H1 (cell line): ENCODE measurements around the gene RD3L. TPM values are rescaled to one million over a fixed set of nuclear protein-coding genes. Genes with fewer than 3 reads are reported as not detected.

ENCODE experiments used
- CTCF ChIA-PET: fragments of 300-600 bp; sonication (Branson Sonifier 250); formaldehyde crosslinking; loops from one replicate; lab custom pipeline; 2021; ENCODE audit not compliant: partially characterized antibody; lab: Charles Lee
- POLR2A ChIA-PET: fragments of 300-600 bp; sonication (Branson Sonifier 250); formaldehyde crosslinking; loops from one replicate; lab custom pipeline; 2021; ENCODE audit warnings: inconsistent platforms; ENCODE audit not compliant: partially characterized antibody; lab: Charles Lee
- DNase-seq, 2 experiments: peaks; one replicate each; pipeline versions ENCODE4 v3.0.0 to v3.0.0-alpha.2; 2010 to 2022; ENCODE audit warnings: low spot score in 2 of 2, low read depth in 1 of 2, mixed read lengths in 1 of 2
- FAIRE-seq: peaks from 2 replicates; lab custom pipeline; 2011; peaks lifted over from hg19 to GRCh38; lab: Jason Lieb, UNC
- H2AFZ ChIP-seq: 2 replicates; pipeline ENCODE4 v1.8.1; 2012; ENCODE audit warnings: low read length, inconsistent platforms
- H2AK5ac ChIP-seq: 2 replicates; pipeline ENCODE4 v1.6.1; 2013; ENCODE audit warnings: low read depth, low read length
- H2BK120ac ChIP-seq: replicated peaks from 2 replicates; pipeline ENCODE3; 2013; ENCODE audit warnings: low read depth, low read length, inconsistent platforms
- H2BK12ac ChIP-seq: 2 replicates; pipeline ENCODE4 v1.6.1; 2013; ENCODE audit warnings: low read depth, low read length
- H2BK15ac ChIP-seq: 2 replicates; pipeline ENCODE4 v1.6.1; 2013; ENCODE audit warnings: low read length
- H2BK20ac ChIP-seq: 2 replicates; pipeline ENCODE4 v1.6.1; 2013; ENCODE audit warnings: low read length
- H2BK5ac ChIP-seq: 2 replicates; pipeline ENCODE4 v1.6.1; 2013; ENCODE audit warnings: low read depth, low read length
- H3K14ac ChIP-seq: 2 replicates; pipeline ENCODE4 v1.6.1; 2013; ENCODE audit warnings: inconsistent platforms; ENCODE audit not compliant: insufficient read length
- H3K18ac ChIP-seq: 2 replicates; pipeline ENCODE4 v1.6.1; 2013; ENCODE audit warnings: low read length; ENCODE audit errors: extremely low read depth
- H3K23ac ChIP-seq: 2 replicates; pipeline ENCODE4 v1.6.1; 2013; ENCODE audit warnings: inconsistent platforms; ENCODE audit not compliant: insufficient read length
- H3K23me2 ChIP-seq: 2 replicates; pipeline ENCODE4 v1.6.1; 2013; ENCODE audit warnings: low read depth, low read length
- H3K27ac ChIP-seq: 2 replicates; pipeline ENCODE4 v1.6.1; 2011; ENCODE audit warnings: low read depth, low read length, inconsistent platforms
- H3K27me3 ChIP-seq, 4 experiments: replicated peaks in 1 of 4; 1 replicate in 1 of 4; 2 replicates in 3 of 4; pipeline versions ENCODE4 v1.6.1 to v1.8.1; 2011 to 2013; ENCODE audit warnings: low read length in 3 of 4, mild to moderate bottlenecking in 3 of 4, inconsistent platforms in 2 of 4, mixed read lengths in 2 of 4, moderate library complexity in 1 of 4; ENCODE audit not compliant: control insufficient read depth in 3 of 4, insufficient read depth in 3 of 4; ENCODE audit errors: extremely low read depth in 1 of 4
- H3K36me3 ChIP-seq, 4 experiments: 2 replicates each; pipeline versions ENCODE4 v1.6.1 to v1.8.1; 2011 to 2013; ENCODE audit warnings: mild to moderate bottlenecking in 4 of 4, low read length in 3 of 4, moderate library complexity in 2 of 4, control low read depth in 1 of 4, inconsistent platforms in 1 of 4; ENCODE audit not compliant: insufficient read depth in 4 of 4, control insufficient read depth in 2 of 4
- H3K4ac ChIP-seq: replicated peaks from 2 replicates; pipeline ENCODE3; 2013; ENCODE audit warnings: low read length, low read depth, mixed read lengths, inconsistent platforms; ENCODE audit not compliant: insufficient read length
- H3K4me1 ChIP-seq, 4 experiments: replicated peaks in 1 of 4; 1 replicate in 1 of 4; 2 replicates in 3 of 4; pipeline versions ENCODE4 v1.6.1 to v1.8.1; 2011 to 2013; ENCODE audit warnings: low read length in 3 of 4, inconsistent platforms in 2 of 4, mixed read lengths in 1 of 4; ENCODE audit not compliant: insufficient read depth in 4 of 4, control insufficient read depth in 3 of 4
- H3K4me2 ChIP-seq, 2 experiments: 2 replicates each; pipeline versions ENCODE4 v1.6.1 to v1.8.1; 2011 to 2013; ENCODE audit warnings: low read depth in 2 of 2, low read length in 2 of 2, control low read depth in 1 of 2, inconsistent platforms in 1 of 2, mild to moderate bottlenecking in 1 of 2; ENCODE audit not compliant: insufficient read depth in 1 of 2
- H3K4me3 ChIP-seq, 4 experiments: fragments of 200-600, 300-600 bp in 1 of 4; sonication (generic), shearing (Covaris generic), sonication (Bioruptor Twin) in 1 of 4; 2 replicates each; pipeline versions ENCODE4 v1.5.1 to v1.8.1; 2011 to 2016; ENCODE audit warnings: low read length in 4 of 4, low read depth in 3 of 4, control low read depth in 2 of 4, inconsistent platforms in 2 of 4, mild to moderate bottlenecking in 2 of 4, mixed read lengths in 1 of 4, moderate library complexity in 1 of 4; ENCODE audit not compliant: insufficient read depth in 2 of 4; ENCODE audit errors: extremely low read depth in 1 of 4
- H3K56ac ChIP-seq: replicated peaks from 2 replicates; pipeline ENCODE3; 2013; ENCODE audit warnings: low read depth, mild to moderate bottlenecking, mixed read lengths, low read length, inconsistent platforms; ENCODE audit not compliant: insufficient read length
- H3K79me1 ChIP-seq: 2 replicates; pipeline ENCODE4 v1.6.1; 2013; ENCODE audit warnings: low read depth, low read length, control low read depth
- H3K79me2 ChIP-seq, 2 experiments: 2 replicates each; pipeline versions ENCODE4 v1.6.1 to v1.8.1; 2012 to 2013; ENCODE audit warnings: low read length in 2 of 2, mild to moderate bottlenecking in 2 of 2, inconsistent platforms in 1 of 2; ENCODE audit not compliant: insufficient read depth in 2 of 2, control insufficient read depth in 1 of 2
- H3K9ac ChIP-seq, 4 experiments: replicated peaks in 1 of 4; 1 replicate in 1 of 4; 2 replicates in 3 of 4; pipeline versions ENCODE4 v1.6.1 to v1.8.1; 2011 to 2013; ENCODE audit warnings: low read depth in 3 of 4, low read length in 3 of 4, control low read depth in 2 of 4, mild to moderate bottlenecking in 2 of 4, moderate library complexity in 2 of 4, inconsistent platforms in 1 of 4; ENCODE audit errors: extremely low read depth in 1 of 4
- H3K9me3 ChIP-seq, 2 experiments: 2 replicates each; pipeline versions ENCODE4 v1.6.1 to v1.8.1; 2012 to 2013; ENCODE audit warnings: mild to moderate bottlenecking in 2 of 2, moderate library complexity in 2 of 2, control low read depth in 1 of 2, inconsistent platforms in 1 of 2, low read depth in 1 of 2, low read length in 1 of 2, mixed read lengths in 1 of 2; ENCODE audit not compliant: insufficient read depth in 2 of 2
- H4K20me1 ChIP-seq, 2 experiments: replicated peaks in 1 of 2; 2 replicates each; pipeline versions ENCODE3 to v1.8.1; 2011 to 2013; ENCODE audit warnings: inconsistent platforms in 2 of 2, low read length in 2 of 2, mild to moderate bottlenecking in 1 of 2; ENCODE audit not compliant: insufficient read depth in 2 of 2, control insufficient read depth in 1 of 2
- H4K5ac ChIP-seq: 2 replicates; pipeline ENCODE4 v1.6.1; 2013; ENCODE audit warnings: low read length, low read depth, mixed read lengths, inconsistent platforms; ENCODE audit not compliant: insufficient read length
- H4K8ac ChIP-seq: 2 replicates; pipeline ENCODE4 v1.8.0; 2013; ENCODE audit warnings: mild to moderate bottlenecking, moderate library complexity, low read length, inconsistent platforms; ENCODE audit not compliant: insufficient read depth; ENCODE audit errors: extremely low read depth
- H4K91ac ChIP-seq: replicated peaks from 2 replicates; pipeline ENCODE3; 2013; ENCODE audit warnings: low read length, mixed read lengths, inconsistent platforms; ENCODE audit not compliant: insufficient read length
- SP4 ChIP-seq: IDR thresholded peaks from 2 replicates; pipeline ENCODE4 v1.6.1; 2012; ENCODE audit warnings: low read length, inconsistent platforms
- TCF12 ChIP-seq: IDR thresholded peaks from 2 replicates; pipeline ENCODE4 v1.6.1; 2011; ENCODE audit warnings: low read depth, mild to moderate bottlenecking, low read length
- WGBS, 2 experiments: shearing (Covaris generic) in 1 of 2; methylation state at CpG; one replicate each; pipeline versions ENCODE4 v1.1.6 to v1.1.7; 2013 to 2015; ENCODE audit warnings: low lambda C conversion rate in 2 of 2, mixed read lengths in 2 of 2, inconsistent platforms in 1 of 2, low coverage in 1 of 2, missing lambda C conversion rate in 1 of 2; ENCODE audit not compliant: insufficient replicate concordance in 2 of 2, insufficient coverage in 1 of 2, insufficient read length in 1 of 2; ENCODE audit errors: extremely low coverage in 1 of 2, missing lambda C conversion rate in 1 of 2; 5-methylcytosine and 5-hydroxymethylcytosine counted together
- polyA plus RNA-seq, 7 experiments: library from polyadenylated mRNA; depleted of rRNA in 3 of 7; stranded (reverse) in 5 of 7; unstranded in 2 of 7; fragments of >200 nt in 5 of 7; fragments of 200-250 nt in 2 of 7; gene quantifications; 1 replicate in 5 of 7; 2 replicates in 1 of 7; 4 replicates in 1 of 7; pipeline versions ENCODE4 v1.2.1 to v1.2.3, GENCODE V29; 2011 to 2013; ENCODE audit warnings: missing spikeins in 2 of 7, mixed read lengths in 2 of 7
- total RNA-seq: library from RNA; stranded (reverse); fragmentation: NEBNext Ultra II Directional; extraction: Animal tissue kit (Norgen Biotek cat#: 25700); gene quantifications from 2 replicates; pipeline ENCODE4 v1.2.1, GENCODE V29; 2021
- TF ChIP-seq, protein P1 (sequence below): IDR thresholded peaks from 2 replicates; pipeline ENCODE4 v1.6.1; 2011; ENCODE audit warnings: low read length, improper control_type of control experiment

The RD3L gene
- total and polyA plus RNA-seq, 2 of the 8 experiments (the other 6 are each of a cell fraction or from before 2014, with no cell fraction given): not detected

DNA sequence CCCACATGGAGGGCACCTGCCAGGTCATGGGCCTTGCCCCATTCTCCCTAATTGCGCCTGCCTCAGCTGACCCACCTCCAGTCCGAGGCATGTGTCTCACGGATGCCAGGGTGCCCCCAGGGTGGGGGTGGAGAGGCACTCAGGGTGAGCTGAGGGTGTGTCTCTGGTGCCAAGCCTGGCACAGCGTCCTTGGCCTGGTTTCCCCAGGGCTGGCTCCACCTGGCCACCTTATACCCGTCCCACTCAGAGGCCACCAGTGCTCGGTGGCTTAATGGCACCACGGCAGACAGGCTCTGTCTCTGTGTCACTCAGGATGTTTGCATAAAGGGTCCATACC is 47.6 kb downstream of the RD3L start:
- H4K91ac ChIP-seq: no peak overlapping the region
- H3K79me1 ChIP-seq: no peaks in the 10 kb centered on the region
- no peak for FAIRE-seq
- no peak overlapping the region for H3K27ac ChIP-seq
- no peak overlapping the region for H3K4me2 ChIP-seq
- H3K4ac ChIP-seq: no peak overlapping the region
- no peaks in the 10 kb centered on the region for H3K23me2 ChIP-seq
- POLR2A ChIA-PET: interaction anchor here (1.5 kb wide), 1 partner anchor 12 kb away, joined by 3 read pairs; no protein-coding TSS in a partner anchor
- H4K5ac ChIP-seq: no peak overlapping the region
- no peak overlapping the region for H3K4me3 ChIP-seq
- H3K9ac ChIP-seq: no peak overlapping the region
- DNase-seq: no peak
- H3K36me3 ChIP-seq: no peaks in the 10 kb centered on the region
- no peak overlapping the region for H2BK120ac ChIP-seq
- H2AFZ ChIP-seq: no peak overlapping the region
- CTCF ChIA-PET: interaction anchor here (0.7 to 1.8 kb wide), 5 partner anchors 12 to 40 kb away, joined by 3 to 6 read pairs (median 3); no protein-coding TSS in a partner anchor
- H2BK20ac ChIP-seq: no peak overlapping the region
- no peak overlapping the region for H2BK5ac ChIP-seq
- peaks cover 0 to 2% of the 10 kb centered on the region in 2 experiments for H4K20me1 ChIP-seq
- peaks cover 0 to 3% of the 10 kb centered on the region in 2 experiments; a peak in 1 of 4 replicates for H3K9me3 ChIP-seq
- H3K18ac ChIP-seq: no peak overlapping the region
- H4K8ac ChIP-seq: no peak overlapping the region
- no peak overlapping the region for H2BK12ac ChIP-seq
- no peak overlapping the region for H3K14ac ChIP-seq
- H3K4me1 ChIP-seq: no peaks in the 10 kb centered on the region; a peak in 1 of 7 replicates
- H3K23ac ChIP-seq: no peak overlapping the region
- H3K56ac ChIP-seq: no peak overlapping the region
- H3K27me3 ChIP-seq: no peaks in the 10 kb centered on the region
- H2AK5ac ChIP-seq: no peak overlapping the region
- no peaks in the 10 kb centered on the region for H3K79me2 ChIP-seq
- 91% methylated on average over 7 of the region's 7 CpGs; no CpG with 5 or more reads in 1 of the 2 experiments for WGBS, 2 experiments
- no peak overlapping the region for H2BK15ac ChIP-seq
- TF ChIP-seq TCF12: no peak
- no peak for TF ChIP-seq SP4
- TF ChIP-seq, protein P1, sequence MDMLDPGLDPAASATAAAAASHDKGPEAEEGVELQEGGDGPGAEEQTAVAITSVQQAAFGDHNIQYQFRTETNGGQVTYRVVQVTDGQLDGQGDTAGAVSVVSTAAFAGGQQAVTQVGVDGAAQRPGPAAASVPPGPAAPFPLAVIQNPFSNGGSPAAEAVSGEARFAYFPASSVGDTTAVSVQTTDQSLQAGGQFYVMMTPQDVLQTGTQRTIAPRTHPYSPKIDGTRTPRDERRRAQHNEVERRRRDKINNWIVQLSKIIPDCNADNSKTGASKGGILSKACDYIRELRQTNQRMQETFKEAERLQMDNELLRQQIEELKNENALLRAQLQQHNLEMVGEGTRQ: no peak
